ENCODE results near the gene GTPBP2.
"Not testable (repeated sequence)": the region's sequence is repeated elsewhere in the genome, so short reads cannot be mapped to it uniquely, and the experiment has no call there.

GTPBP2 gene

DNA sequence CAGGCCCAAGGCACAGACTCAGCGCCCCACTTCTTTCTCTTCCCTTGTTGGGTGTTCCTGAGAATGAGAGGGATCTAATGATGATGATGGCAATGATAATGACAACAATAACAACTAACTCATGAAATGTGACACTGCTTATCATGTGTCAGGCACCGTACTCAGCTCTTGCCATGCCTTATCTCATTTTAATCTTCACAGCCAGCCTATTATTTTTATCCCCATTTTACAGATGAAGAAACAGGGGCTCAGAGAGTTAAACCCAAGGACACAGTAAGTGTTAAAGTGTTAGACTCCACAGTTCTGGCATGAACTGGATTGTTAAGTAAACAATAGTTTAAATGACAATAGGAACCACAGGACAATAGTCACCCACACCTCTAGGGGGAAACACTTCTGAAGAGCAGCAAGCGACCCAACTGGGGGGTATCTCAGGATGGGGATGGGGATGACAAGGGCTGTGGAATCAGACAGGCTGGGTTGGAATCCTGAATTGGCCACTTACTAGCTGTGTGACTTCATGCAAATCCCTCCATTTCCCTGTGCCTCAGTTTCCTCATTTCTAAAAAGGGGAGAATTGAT lies 28.2 kb upstream of the GTPBP2 start:
- DNase-seq (ENCODE audit: low read depth in 2 of 2): no peak

DNA sequence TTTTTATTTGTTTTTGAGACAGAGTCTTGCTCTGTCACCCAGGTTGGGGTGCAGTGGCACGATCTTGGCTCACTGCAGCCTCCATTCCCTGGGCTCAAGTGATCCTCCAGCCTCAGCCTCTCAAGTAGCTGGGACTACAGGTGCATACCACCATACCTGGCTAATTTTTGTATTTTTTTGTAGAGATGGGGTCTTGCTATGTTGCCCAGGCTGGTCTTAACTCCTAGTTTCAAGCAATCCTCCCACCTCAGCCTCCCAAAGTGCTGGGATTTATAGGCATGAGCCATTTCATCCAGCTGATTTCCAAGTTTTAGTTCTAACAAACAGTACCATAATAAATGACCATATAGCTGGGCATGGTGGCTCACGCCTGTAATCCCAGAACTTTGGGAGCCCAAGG lies 23.8 kb upstream of the GTPBP2 start:
- not testable (repeated sequence) for DNase-seq (ENCODE audit: low read depth in 2 of 2)

GRCh38 chr6:43648248-43648647 lies 19.2 kb upstream of the GTPBP2 start:
- DNase-seq (ENCODE audit: low read depth in 2 of 2): no peak

- DNase-seq (ENCODE audit: low read depth in 2 of 2): no peak
Observed at GRCh38 chr6:43647613-43648012, 18.5 kb upstream of the GTPBP2 start.

GRCh38 chr6:43645613-43645964 lies 16.5 kb upstream of the GTPBP2 start:
- no peak for DNase-seq (ENCODE audit: low read depth in 2 of 2)

DNA sequence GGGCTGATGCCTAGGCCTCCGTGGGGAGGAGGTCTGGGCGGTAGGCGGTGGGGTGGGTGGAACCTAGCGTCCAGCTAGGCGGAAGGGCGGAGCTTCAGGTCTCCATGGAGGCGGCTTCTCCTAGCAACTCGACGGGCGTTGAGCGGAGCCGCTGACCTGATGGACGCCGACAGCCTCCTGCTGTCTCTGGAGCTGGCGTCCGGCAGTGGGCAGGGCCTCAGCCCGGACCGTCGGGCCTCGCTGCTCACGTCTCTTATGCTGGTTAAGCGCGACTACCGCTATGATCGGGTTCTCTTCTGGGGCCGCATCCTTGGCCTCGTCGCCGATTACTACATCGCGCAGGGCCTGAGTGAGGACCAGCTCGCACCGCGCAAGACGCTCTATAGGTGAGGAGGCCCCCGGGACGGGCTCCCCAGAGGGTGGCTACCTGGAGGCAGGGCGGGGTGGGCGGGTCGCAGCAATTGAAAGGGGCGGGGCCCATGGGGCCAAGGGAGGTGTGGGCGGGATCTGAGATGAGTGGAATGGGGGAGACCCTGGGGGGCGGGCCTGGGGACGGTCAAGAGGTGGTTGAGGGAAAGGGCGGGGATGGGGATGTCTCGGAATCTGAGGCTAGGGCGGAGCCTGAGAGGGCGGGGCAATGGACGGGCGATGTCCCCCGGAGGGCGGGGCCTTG lies 16.0 kb upstream of the GTPBP2 start, which contains the start of gene RSPH9:
RSPH9 (plus strand) TSS at position 97 of the 673 bp plus-strand sequence; CDS start at position 160, 63 bp downstream.
- peak; percentile 60 to 61 for DNase-seq (ENCODE audit: low read depth in 2 of 2)

- DNase-seq (ENCODE audit: low read depth in 2 of 2): no peak
Observed at GRCh38 chr6:43639984-43640800, 11.1 kb upstream of the GTPBP2 start.

- no peak for DNase-seq (ENCODE audit: low read depth in 2 of 2)
Observed at GRCh38 chr6:43636308-43636659, 7.2 kb upstream of the GTPBP2 start.

GRCh38 chr6:43635387-43636307 lies 6.6 kb upstream of the GTPBP2 start, which contains the start of gene MAD2L1BP:
TSS of gene MAD2L1BP (plus strand) at chr6:43635840. CDS start at chr6:43635876, 36 bp downstream.
- DNase-seq (ENCODE audit: low read depth in 2 of 2): peak; percentile 79 to 85

DNA sequence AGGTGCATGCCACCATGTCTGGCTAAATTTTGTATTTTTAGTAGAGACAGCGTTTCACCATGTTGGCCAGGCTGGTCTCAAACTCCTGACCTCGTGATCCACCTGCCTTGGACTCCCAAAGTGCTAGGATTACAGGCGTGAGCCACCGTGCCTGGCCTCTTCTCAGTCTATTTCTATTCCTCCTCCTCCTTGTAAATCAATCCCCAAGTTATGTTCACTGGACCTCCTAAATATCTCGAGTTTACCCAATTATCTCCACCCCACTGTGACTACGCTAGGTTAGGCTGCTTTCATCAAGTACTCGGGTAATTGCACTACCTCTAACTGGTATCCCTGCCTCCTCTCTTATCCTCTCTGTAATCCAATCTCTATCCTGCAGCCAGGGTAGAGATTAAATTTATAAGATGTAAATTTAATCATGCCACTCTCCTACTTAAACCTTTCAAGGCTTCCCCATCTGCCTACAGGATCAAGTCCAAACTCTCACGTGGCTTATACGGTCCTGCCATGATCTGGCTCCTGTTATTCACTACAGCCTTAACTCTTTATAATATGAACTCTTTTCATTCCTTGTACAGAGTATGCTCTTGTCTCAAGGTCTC lies 5.7 kb upstream of the GTPBP2 start:
- DNase-seq (ENCODE audit: low read depth in 2 of 2): no peak

DNA sequence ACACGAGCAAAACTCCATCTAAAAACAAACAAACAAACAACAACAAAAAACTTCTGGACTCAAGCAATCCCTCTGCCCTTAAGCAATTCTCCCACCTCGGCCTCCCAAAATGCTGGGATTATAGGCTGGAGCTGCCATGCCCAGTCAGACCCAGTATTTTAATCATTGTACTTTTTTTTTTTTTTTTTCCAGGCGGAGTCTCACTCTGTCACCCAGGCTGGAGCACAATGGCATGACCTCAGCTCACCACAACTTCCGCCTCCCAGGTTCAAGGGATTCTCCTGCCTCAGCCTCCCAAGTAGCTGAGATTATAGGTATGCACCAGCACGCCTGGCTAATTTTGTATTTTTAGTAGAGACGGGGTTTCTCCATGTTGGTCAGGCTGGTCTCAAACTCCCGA lies 3.9 kb upstream of the GTPBP2 start:
- not testable (repeated sequence) for DNase-seq (ENCODE audit: low read depth in 2 of 2)

- no peak for DNase-seq (ENCODE audit: low read depth in 2 of 2)
Observed at GRCh38 chr6:43630980-43631619, 2.0 kb upstream of the GTPBP2 start.

DNA sequence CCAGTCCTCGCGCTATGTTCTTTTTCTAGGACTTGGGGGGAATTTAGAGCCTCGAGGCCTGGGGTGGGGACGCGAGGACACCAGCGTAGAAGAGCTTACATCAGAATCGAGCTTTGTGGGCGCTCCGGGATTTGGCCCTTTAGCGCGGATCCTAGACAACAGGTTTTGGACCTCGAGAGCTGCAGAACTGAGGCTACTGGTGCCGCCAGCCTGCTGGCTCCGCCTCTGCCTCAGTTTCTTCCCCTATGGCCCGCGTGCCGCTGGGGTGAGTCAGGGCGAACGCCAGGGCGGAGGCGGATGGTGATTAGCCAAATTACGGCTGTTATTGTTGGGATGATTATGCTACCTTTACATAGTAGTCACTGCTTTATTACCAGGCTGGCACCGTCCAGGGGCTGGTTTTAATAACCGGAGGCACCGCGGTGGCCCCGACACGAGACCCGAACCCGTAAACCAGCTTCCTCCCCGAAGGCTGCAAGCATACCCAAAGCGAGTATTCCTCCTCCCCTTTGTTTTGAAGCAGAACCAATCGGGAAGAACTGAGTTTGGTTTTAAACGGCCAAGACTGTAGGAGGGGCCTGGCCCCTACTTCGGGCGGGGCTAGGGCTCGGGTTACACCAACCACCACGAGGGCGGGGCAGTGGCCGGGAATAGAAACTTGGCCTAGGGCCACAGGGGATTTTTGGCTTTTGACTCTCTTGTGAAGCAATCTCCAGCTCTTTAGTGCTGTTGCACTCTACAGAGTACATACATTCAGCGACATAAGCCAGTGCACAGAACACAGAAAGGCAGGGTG lies 639 bp upstream of the GTPBP2 start:
- DNase-seq (ENCODE audit: low read depth in 2 of 2): peak; percentile 83 to 90

- DNase-seq (ENCODE audit: low read depth in 2 of 2): peak; percentile 28 to 46
Observed at GRCh38 chr6:43628393-43629103, 516 bp downstream of the GTPBP2 start.

- DNase-seq (ENCODE audit: low read depth in 2 of 2): no peak
Observed at GRCh38 chr6:43627008-43627825, 1.8 kb downstream of the GTPBP2 start.

DNA sequence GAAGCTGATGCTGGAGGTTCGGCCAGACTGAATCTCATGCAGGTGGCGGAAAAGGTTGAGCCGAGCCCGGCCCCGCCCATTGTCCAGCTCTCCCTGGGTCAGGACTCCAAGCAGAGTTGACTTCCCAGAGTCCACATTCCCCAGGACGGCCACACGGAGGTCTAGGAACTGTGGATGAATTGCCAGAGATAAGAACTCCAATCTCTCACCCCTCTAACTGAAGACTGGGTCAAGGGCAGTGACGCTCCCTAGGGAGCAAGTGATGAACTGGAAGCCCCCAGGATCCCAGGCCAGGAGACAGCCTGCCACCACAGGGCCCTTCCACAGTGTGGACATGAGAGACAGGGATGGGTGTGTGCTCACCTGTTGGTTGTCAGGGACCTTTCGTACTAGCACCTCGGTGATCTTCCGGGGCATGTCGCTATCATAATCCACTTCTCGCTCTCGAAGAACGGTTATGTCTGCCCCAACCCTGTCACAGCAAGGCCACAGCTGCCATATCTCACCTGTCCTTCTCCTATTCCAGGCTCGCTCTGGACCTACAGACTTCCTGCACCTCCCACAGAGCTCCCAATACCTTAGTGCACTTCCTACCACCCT lies 3.6 kb downstream of the GTPBP2 start:
- DNase-seq (ENCODE audit: low read depth in 2 of 2): no peak

GRCh38 chr6:43624786-43625288 lies 4.2 kb downstream of the GTPBP2 start:
- DNase-seq (ENCODE audit: low read depth in 2 of 2): no peak
